ENCODE measurements around the gene MAMDC2.

- TF ChIP-seq, protein P1, sequence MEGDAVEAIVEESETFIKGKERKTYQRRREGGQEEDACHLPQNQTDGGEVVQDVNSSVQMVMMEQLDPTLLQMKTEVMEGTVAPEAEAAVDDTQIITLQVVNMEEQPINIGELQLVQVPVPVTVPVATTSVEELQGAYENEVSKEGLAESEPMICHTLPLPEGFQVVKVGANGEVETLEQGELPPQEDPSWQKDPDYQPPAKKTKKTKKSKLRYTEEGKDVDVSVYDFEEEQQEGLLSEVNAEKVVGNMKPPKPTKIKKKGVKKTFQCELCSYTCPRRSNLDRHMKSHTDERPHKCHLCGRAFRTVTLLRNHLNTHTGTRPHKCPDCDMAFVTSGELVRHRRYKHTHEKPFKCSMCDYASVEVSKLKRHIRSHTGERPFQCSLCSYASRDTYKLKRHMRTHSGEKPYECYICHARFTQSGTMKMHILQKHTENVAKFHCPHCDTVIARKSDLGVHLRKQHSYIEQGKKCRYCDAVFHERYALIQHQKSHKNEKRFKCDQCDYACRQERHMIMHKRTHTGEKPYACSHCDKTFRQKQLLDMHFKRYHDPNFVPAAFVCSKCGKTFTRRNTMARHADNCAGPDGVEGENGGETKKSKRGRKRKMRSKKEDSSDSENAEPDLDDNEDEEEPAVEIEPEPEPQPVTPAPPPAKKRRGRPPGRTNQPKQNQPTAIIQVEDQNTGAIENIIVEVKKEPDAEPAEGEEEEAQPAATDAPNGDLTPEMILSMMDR (IDR thresholded peaks at IDR 0.05; ENCODE audit: low read length), result no peak
- TF ChIP-seq EZH2 (optimal IDR thresholded peaks at IDR 0.05; ENCODE audit: low read depth, low read length), result no peak
These were observed 30.0 kb upstream of the MAMDC2 start for GRCh38 chr9:70013598-70014196.
